H1 (cell line): ENCODE results near the gene WDR7. TPM values are rescaled to one million over a fixed set of nuclear protein-coding genes. Genes with fewer than 3 reads are reported as not detected.

Experiments used
- CHD1 ChIP-seq: IDR thresholded peaks from 2 replicates; pipeline ENCODE4 v1.6.1; 2012; ENCODE audit warnings: low read depth, low read length, improper control_type of control experiment
- CTBP2 ChIP-seq: IDR thresholded peaks from 2 replicates; pipeline ENCODE4 v1.7.0; 2011; ENCODE audit warnings: borderline replicate concordance, mild to moderate bottlenecking, moderate library complexity, mixed read lengths, low read length; ENCODE audit not compliant: insufficient read depth, insufficient read length
- KDM4A ChIP-seq: IDR thresholded peaks from one replicate; pipeline ENCODE4 v1.7.1; 2012; ENCODE audit warnings: low read depth, mild to moderate bottlenecking, moderate library complexity, low read length, inconsistent platforms; ENCODE audit not compliant: severe bottlenecking
- SRF ChIP-seq: IDR thresholded peaks from 2 replicates; pipeline ENCODE4 v1.6.1; 2011; ENCODE audit warnings: mild to moderate bottlenecking, low read depth, low read length, moderate library complexity
- TBP ChIP-seq: IDR thresholded peaks from 2 replicates; pipeline ENCODE4 v1.6.1; 2011; ENCODE audit warnings: low read depth, low read length, improper control_type of control experiment
- polyA plus RNA-seq, 7 experiments: library from polyadenylated mRNA; depleted of rRNA in 3 of 7; stranded (reverse) in 5 of 7; unstranded in 2 of 7; fragments of >200 nt in 5 of 7; fragments of 200-250 nt in 2 of 7; gene quantifications; 1 replicate in 5 of 7; 2 replicates in 1 of 7; 4 replicates in 1 of 7; pipeline versions ENCODE4 v1.2.1 to v1.2.3, GENCODE V29; 2011 to 2013; ENCODE audit warnings: missing spikeins in 2 of 7, mixed read lengths in 2 of 7
- total RNA-seq: library from RNA; stranded (reverse); fragmentation: NEBNext Ultra II Directional; extraction: Animal tissue kit (Norgen Biotek cat#: 25700); gene quantifications from 2 replicates; pipeline ENCODE4 v1.2.1, GENCODE V29; 2021

Gene WDR7
- total and polyA plus RNA-seq, 2 of the 8 experiments (the other 6 are each of a cell fraction or from before 2014, with no cell fraction given), result 5.5 to 15.2 TPM

- TF ChIP-seq KDM4A (no peak), SRF (no peak), TBP (no peak), CHD1 (no peak), CTBP2 (no peak)
Measured at GRCh38 chr18:57057890-57058289, 406.7 kb downstream of the WDR7 start (continued).
